Measurements from ENCODE around the gene GCNT1.

DNA sequence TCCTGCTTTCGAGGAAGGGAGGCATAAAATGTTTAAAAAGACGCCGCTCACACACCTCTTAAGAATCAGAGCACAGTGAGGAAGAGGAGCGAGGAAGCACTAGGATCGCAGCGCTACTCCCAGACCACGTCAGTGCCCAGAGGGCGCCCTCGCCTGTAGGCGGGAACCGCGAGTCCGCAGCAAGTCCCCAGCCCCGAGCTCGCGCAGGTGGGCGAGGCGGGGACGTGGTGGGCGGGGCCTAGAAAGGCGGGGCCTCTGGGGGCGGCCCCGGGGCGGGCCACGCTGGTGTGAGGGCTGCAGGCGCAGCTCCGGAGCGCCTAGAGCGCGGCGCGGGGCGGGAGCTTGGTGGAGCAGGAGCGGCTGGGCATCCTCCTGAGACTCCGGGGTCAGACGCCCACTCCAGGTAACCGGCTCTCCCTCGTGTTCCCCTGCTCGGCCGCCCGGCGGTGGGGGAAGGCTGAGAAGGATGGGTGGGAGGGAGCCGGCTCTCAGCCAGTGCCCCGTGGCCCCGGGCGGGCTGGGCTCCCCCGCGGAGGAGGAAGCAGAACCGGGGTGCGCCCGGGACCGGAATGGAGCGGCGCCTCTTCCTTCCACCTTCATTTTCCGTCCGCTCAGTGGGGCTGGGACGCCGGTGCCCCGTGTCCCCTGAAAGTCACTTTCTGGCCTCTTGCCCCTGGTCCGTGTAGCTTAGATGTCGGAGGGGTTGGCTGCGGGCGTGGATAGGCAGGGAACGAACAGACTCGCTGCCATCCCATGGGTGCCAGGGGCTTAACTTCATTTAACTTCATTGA lies at the start of gene GCNT1:
- TF ChIP-seq, protein P1, sequence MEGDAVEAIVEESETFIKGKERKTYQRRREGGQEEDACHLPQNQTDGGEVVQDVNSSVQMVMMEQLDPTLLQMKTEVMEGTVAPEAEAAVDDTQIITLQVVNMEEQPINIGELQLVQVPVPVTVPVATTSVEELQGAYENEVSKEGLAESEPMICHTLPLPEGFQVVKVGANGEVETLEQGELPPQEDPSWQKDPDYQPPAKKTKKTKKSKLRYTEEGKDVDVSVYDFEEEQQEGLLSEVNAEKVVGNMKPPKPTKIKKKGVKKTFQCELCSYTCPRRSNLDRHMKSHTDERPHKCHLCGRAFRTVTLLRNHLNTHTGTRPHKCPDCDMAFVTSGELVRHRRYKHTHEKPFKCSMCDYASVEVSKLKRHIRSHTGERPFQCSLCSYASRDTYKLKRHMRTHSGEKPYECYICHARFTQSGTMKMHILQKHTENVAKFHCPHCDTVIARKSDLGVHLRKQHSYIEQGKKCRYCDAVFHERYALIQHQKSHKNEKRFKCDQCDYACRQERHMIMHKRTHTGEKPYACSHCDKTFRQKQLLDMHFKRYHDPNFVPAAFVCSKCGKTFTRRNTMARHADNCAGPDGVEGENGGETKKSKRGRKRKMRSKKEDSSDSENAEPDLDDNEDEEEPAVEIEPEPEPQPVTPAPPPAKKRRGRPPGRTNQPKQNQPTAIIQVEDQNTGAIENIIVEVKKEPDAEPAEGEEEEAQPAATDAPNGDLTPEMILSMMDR (conservative IDR thresholded peaks at IDR 0.05; ENCODE audit: low read length), result peak; percentile 82
- no peak for TF ChIP-seq EZH2phosphoT487 (IDR thresholded peaks at IDR 0.05; ENCODE audit: borderline replicate concordance, low read depth, low read length)
